ENCODE data around the gene REV1. TPM values are rescaled to one million over a fixed set of nuclear protein-coding genes. Genes with fewer than 3 reads are reported as not detected.

The REV1 gene
- total and polyA plus RNA-seq, 11 donors, result 14.7 to 76.1 (median 32.2) TPM

DNA sequence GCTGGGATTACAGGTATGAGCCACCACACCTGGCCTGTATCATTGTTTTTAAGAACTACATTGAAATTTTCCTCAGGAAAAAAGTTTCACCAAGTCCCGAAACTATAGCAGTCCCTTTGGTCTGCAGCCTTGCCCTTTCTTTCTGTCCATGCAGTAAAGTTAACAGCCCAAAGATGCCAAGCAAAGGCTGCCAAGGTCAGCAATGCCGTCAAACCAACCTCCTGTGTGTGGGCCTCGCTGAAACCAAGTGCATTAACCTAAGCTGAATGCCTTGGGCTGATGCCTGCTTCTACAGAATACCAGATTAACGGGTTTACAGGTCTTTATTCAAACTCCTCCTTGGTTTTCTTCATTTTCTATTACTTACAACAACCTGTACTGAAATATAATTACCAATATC lies 79.5 kb downstream of the REV1 start:
- Histone ChIP-seq H3K27ac (no peak overlapping the region), H3K36me3 (peaks cover 0 to 100% (median 94%) of the 10 kb centered on the region in 9 donors), H3K4me1 (peaks cover 0 to 5% (median 0%) of the 10 kb centered on the region in 12 donors), H3K4me3 (no peak overlapping the region), H3K9me3 (no peaks in the 10 kb centered on the region), H3K27me3 (no peaks in the 10 kb centered on the region)
- no peak for TF ChIP-seq POLR2A (IDR thresholded peaks at IDR 0.05)
- TF ChIP-seq, protein P1, sequence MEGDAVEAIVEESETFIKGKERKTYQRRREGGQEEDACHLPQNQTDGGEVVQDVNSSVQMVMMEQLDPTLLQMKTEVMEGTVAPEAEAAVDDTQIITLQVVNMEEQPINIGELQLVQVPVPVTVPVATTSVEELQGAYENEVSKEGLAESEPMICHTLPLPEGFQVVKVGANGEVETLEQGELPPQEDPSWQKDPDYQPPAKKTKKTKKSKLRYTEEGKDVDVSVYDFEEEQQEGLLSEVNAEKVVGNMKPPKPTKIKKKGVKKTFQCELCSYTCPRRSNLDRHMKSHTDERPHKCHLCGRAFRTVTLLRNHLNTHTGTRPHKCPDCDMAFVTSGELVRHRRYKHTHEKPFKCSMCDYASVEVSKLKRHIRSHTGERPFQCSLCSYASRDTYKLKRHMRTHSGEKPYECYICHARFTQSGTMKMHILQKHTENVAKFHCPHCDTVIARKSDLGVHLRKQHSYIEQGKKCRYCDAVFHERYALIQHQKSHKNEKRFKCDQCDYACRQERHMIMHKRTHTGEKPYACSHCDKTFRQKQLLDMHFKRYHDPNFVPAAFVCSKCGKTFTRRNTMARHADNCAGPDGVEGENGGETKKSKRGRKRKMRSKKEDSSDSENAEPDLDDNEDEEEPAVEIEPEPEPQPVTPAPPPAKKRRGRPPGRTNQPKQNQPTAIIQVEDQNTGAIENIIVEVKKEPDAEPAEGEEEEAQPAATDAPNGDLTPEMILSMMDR (IDR thresholded peaks at IDR 0.05), result no peak
- intact Hi-C loops (cut with DNase I), result no loop called here
- 92 to 99% (median 97%) methylated on average over 4 of the region's 4 CpGs for WGBS, 4 donors
- ATAC-seq (no peak), DNase-seq (no peak)

DNA sequence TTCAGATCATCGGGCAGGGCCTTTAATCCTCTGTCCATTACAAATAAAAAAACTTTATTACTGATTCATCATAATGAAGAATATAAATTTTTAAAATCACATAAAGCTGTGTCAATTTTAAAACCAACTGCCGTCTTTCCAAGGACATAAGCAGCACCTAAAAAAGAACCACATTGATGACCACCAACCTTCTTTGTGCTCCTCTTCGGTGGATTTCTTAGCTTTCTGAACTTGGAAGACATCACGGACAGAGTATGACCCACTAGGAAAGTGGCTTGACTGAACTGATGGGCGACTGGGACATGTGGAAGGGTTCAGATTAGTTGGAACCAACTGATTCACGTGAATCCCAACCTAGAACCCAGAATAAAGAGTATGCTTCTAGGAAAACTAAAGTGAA lies 83.7 kb downstream of the REV1 start:
- H3K4me1 ChIP-seq, result peaks cover 0 to 25% (median 7%) of the 10 kb centered on the region in 12 donors
- H3K36me3 ChIP-seq, result peaks cover 0 to 100% (median 98%) of the 10 kb centered on the region in 9 donors
- no peaks in the 10 kb centered on the region for H3K27me3 ChIP-seq
- peak overlapping the region in 4 of 12 donors; percentile 36 to 75 (median 64) for H3K27ac ChIP-seq
- H3K4me3 ChIP-seq, result no peak overlapping the region
- H3K9me3 ChIP-seq, result no peaks in the 10 kb centered on the region
- intact Hi-C loops (cut with DNase I), result no loop called here
- ATAC-seq (no peak), DNase-seq (no peak)
- TF ChIP-seq, protein P1 (IDR thresholded peaks at IDR 0.05), result no peak
- TF ChIP-seq POLR2A (IDR thresholded peaks at IDR 0.05), result no peak
- 92 to 94% (median 93%) methylated on average over 6 of the region's 6 CpGs for WGBS, 4 donors

GRCh38 chr2:99404797-99405669 lies 84.8 kb downstream of the REV1 start:
- no peak for TF ChIP-seq POLR2A (IDR thresholded peaks at IDR 0.05)
- TF ChIP-seq, protein P1 (IDR thresholded peaks at IDR 0.05), result no peak
- no peaks in the 10 kb centered on the region for H3K27me3 ChIP-seq
- no peaks in the 10 kb centered on the region for H3K9me3 ChIP-seq
- peak; percentile 84 to 91 (median 86) for ATAC-seq
- 49 to 54% (median 52%) methylated on average over 5 of the region's 5 CpGs for WGBS, 4 donors
- DNase-seq, result no peak
- intact Hi-C loops (cut with DNase I), result loop anchor here in 2 of 10 donors (5.0 kb wide), 1 partner anchor 68 kb away; the partner anchor contains the start of genes EIF5B (in 2 of the 2) and TXNDC9 (in 2 of the 2)
- peaks cover 0 to 100% (median 98%) of the 10 kb centered on the region in 9 donors for H3K36me3 ChIP-seq
- H3K27ac ChIP-seq, result peak overlapping the region; percentile 36 to 86 (median 64)
- H3K4me1 ChIP-seq, result peaks cover 0 to 31% (median 7%) of the 10 kb centered on the region in 12 donors
- peak overlapping the region in 2 of 12 donors; percentile 38 to 44 for H3K4me3 ChIP-seq
